ENCODE data around the gene CPE. TPM values are rescaled to one million over a fixed set of nuclear protein-coding genes. Genes with fewer than 3 reads are reported as not detected.

Gene CPE
- total and polyA plus RNA-seq, 10 of the 15 experiments (the other 5 are each of a cell fraction or from before 2014, with no cell fraction given) = 0.05 to 0.14 TPM; not detected in 8

GRCh38 chr4:165539801-165540200 lies 161.0 kb downstream of the CPE start (continued):
- no peak for TF ChIP-seq PBX3 (IDR thresholded peaks at IDR 0.05; ENCODE audit: insufficient replicate concordance, low read depth, low read length)
- TF ChIP-seq ZNF274 (IDR thresholded peaks at IDR 0.05; ENCODE audit: insufficient read depth, insufficient read length) = no peak
- no peak for TF ChIP-seq HSF1 (IDR thresholded peaks at IDR 0.05; ENCODE audit: low read depth, low read length)
- TF ChIP-seq TBL1XR1 (IDR thresholded peaks at IDR 0.05; ENCODE audit: low read depth, low read length) = no peak
- TF ChIP-seq IRF3 (IDR thresholded peaks at IDR 0.05) = no peak
- no peak for TF ChIP-seq SIX5 (IDR thresholded peaks at IDR 0.05; ENCODE audit: low read depth, low read length, severe bottlenecking)

- Histone ChIP-seq H3K4me2 (ENCODE audit: control insufficient read depth, insufficient read depth) (no peak overlapping the region), H3K36me3 (ENCODE audit: control insufficient read depth in 2 of 2, insufficient read depth in 2 of 2, low read length in 1 of 2) (no peaks in the 10 kb centered on the region), H3K9me3 (replicated peaks; ENCODE audit: control insufficient read depth, insufficient read depth, low read length) (no peaks in the 10 kb centered on the region), H3K27me3 (replicated peaks in 1 of 2; ENCODE audit: control insufficient read depth in 2 of 2, insufficient read depth in 2 of 2, low read length in 1 of 2) (no peaks in the 10 kb centered on the region), H3K9ac (ENCODE audit: control insufficient read depth, insufficient read depth, low read length) (no peak overlapping the region), H2AFZ (ENCODE audit: control insufficient read depth, low read depth, low read length) (no peak overlapping the region), H3K4me1 (ENCODE audit: control insufficient read depth, insufficient read depth, low read length) (no peaks in the 10 kb centered on the region), H4K20me1 (ENCODE audit: control insufficient read depth, insufficient read depth) (no peaks in the 10 kb centered on the region), H3K27ac (ENCODE audit: control insufficient read depth, insufficient read depth) (no peak overlapping the region), H3K79me2 (ENCODE audit: control insufficient read depth, insufficient read depth, low read length) (no peaks in the 10 kb centered on the region), H3K4me3 (no peak overlapping the region)
- ChIA-PET RAD21 (ENCODE audit: unreplicated experiment) (no interaction called here), POLR2A (no interaction called here), CTCF (interaction anchor here (0.6 to 6.4 kb wide), 2 partner anchors 57 to 552 kb away, joined by 3 to 34 read pairs; no protein-coding TSS in a partner anchor), SMC1A (ENCODE audit: uncharacterized antibody, unreplicated experiment) (interaction anchor here (1.4 kb wide), 1 partner anchor 550 kb away, joined by 4 read pairs; no protein-coding TSS in a partner anchor)
- ATAC-seq = peak; percentile 31
- in situ Hi-C loops (cut with MboI) (loop anchor here (25.0 kb wide), 1 partner anchor 1047 kb away; no protein-coding TSS in a partner anchor), intact Hi-C loops (cut with micrococcal nuclease; ENCODE audit: unreplicated experiment) (no loop called here)
- FAIRE-seq = no peak
- DNase-seq (ENCODE audit: low read depth, low spot score) = no peak
- WGBS (ENCODE audit: insufficient coverage, insufficient replicate concordance, low lambda C conversion rate, missing lambda C conversion rate) = 38% methylated on average over 9 of the region's 9 CpGs
- no TSS peak for BruUV-seq (replicated peaks)
- TF ChIP-seq WRNIP1 (IDR thresholded peaks at IDR 0.05; ENCODE audit: borderline replicate concordance, low read depth, low read length) (no peak), GABPA (IDR thresholded peaks at IDR 0.05; ENCODE audit: low read depth) (no peak), TCF7 (IDR thresholded peaks at IDR 0.05; ENCODE audit: borderline replicate concordance) (no peak), ZNF592 (IDR thresholded peaks at IDR 0.05) (no peak)
Observed at GRCh38 chr4:165540206-165540830, 161.5 kb downstream of the CPE start.

All from GM12878 (cell line).